Glutamatergic neuron (in vitro differentiated cells): Measurements from ENCODE around the gene PTPN22. TPM values are rescaled to one million over a fixed set of nuclear protein-coding genes. Genes with fewer than 3 reads are reported as not detected.

ENCODE experiments used
- DNase-seq: peaks from one replicate; pipeline ENCODE4 v3.0.0; 2022
- H3K27ac Mint-ChIP-seq: one replicate; pipeline ENCODE4 v1.8.0; 2020; ENCODE audit warnings: mild to moderate bottlenecking, mixed read lengths, inconsistent platforms; ENCODE audit not compliant: unreplicated experiment
- H3K27me3 Mint-ChIP-seq: one replicate; pipeline ENCODE4 v1.8.0; 2020; ENCODE audit warnings: mild to moderate bottlenecking, moderate library complexity, mixed read lengths, inconsistent platforms; ENCODE audit not compliant: unreplicated experiment
- H3K36me3 Mint-ChIP-seq: one replicate; pipeline ENCODE4 v1.8.0; 2020; ENCODE audit warnings: mild to moderate bottlenecking, mixed read lengths, inconsistent platforms; ENCODE audit not compliant: unreplicated experiment
- H3K4me1 Mint-ChIP-seq: one replicate; pipeline ENCODE4 v1.8.0; 2020; ENCODE audit warnings: mild to moderate bottlenecking, low read depth, mixed read lengths, inconsistent platforms; ENCODE audit not compliant: unreplicated experiment
- H3K4me3 Mint-ChIP-seq: one replicate; pipeline ENCODE4 v1.8.0; 2020; ENCODE audit warnings: mild to moderate bottlenecking, mixed read lengths, inconsistent platforms; ENCODE audit not compliant: unreplicated experiment
- H3K9me3 Mint-ChIP-seq: one replicate; pipeline ENCODE4 v1.8.0; 2020; ENCODE audit warnings: mild to moderate bottlenecking, moderate library complexity, mixed read lengths, inconsistent platforms; ENCODE audit not compliant: unreplicated experiment
- CTCF ChIP-seq: fragments of 200-600 bp; sonication (generic); IDR thresholded peaks from one replicate; pipeline ENCODE4 v1.5.0; 2021; ENCODE audit not compliant: partially characterized antibody, unreplicated experiment
- total RNA-seq: library from RNA; stranded (reverse); fragmentation: NEBNext Ultra II Directional; extraction: Animal tissue kit (Norgen Biotek cat#: 25700); gene quantifications from one replicate; pipeline ENCODE4 v1.2.1, GENCODE V29; 2021; ENCODE audit not compliant: unreplicated experiment

The PTPN22 gene
- total RNA-seq, 1 donor from 2014 or later = not detected

- Mint-ChIP-seq H3K4me3 (peak overlapping the region; percentile 99), H3K36me3 (no peaks in the 10 kb centered on the region), H3K27me3 (peaks cover 12% of the 10 kb centered on the region), H3K4me1 (peaks cover 7% of the 10 kb centered on the region), H3K9me3 (peaks cover 9% of the 10 kb centered on the region), H3K27ac (peak overlapping the region; percentile 96)
- no peak for TF ChIP-seq CTCF
- no peak for DNase-seq
These were observed 58.8 kb downstream of the PTPN22 start for GRCh38 chr1:113812661-113813135.

GRCh38 chr1:113811888-113812660 is 59.4 kb downstream of the PTPN22 start, which contains the start of gene RSBN1:
Gene RSBN1 (minus strand): TSS chr1:113812476. CDS start chr1:113812412, 64 bp downstream.
- Mint-ChIP-seq H3K27me3 (peaks cover 13% of the 10 kb centered on the region), H3K4me3 (peak within 1 kb of the TSS; percentile 99), H3K4me1 (peaks cover 7% of the 10 kb centered on the region), H3K9me3 (peaks cover 9% of the 10 kb centered on the region), H3K27ac (peak within 1 kb of the TSS; percentile 96), H3K36me3 (no peaks in the 10 kb centered on the region)
- no peak for TF ChIP-seq CTCF
- peak; percentile 99 for DNase-seq

GRCh38 chr1:113811156-113811887 is 60.2 kb downstream of the PTPN22 start:
- no peak for TF ChIP-seq CTCF
- peaks cover 14% of the 10 kb centered on the region for H3K27me3 Mint-ChIP-seq
- H3K9me3 Mint-ChIP-seq = peaks cover 9% of the 10 kb centered on the region
- H3K4me3 Mint-ChIP-seq = peak overlapping the region; percentile 99
- DNase-seq = peak; percentile 31
- H3K4me1 Mint-ChIP-seq = peaks cover 7% of the 10 kb centered on the region
- H3K27ac Mint-ChIP-seq = peak overlapping the region; percentile 93
- no peaks in the 10 kb centered on the region for H3K36me3 Mint-ChIP-seq

GRCh38 chr1:113809670-113810602 is 61.6 kb downstream of the PTPN22 start:
- Mint-ChIP-seq H3K4me1 (peaks cover 7% of the 10 kb centered on the region), H3K9me3 (peaks cover 11% of the 10 kb centered on the region), H3K4me3 (peak overlapping the region; percentile 99), H3K36me3 (no peaks in the 10 kb centered on the region), H3K27me3 (peaks cover 14% of the 10 kb centered on the region), H3K27ac (peak overlapping the region; percentile 72)
- DNase-seq = no peak
- TF ChIP-seq CTCF = no peak
